Thoracic aorta endothelial cell (primary cell): ENCODE measurements around the gene SH3BGR. TPM values are rescaled to one million over a fixed set of nuclear protein-coding genes. Genes with fewer than 3 reads are reported as not detected.

Source experiments
- small RNA-seq: library from RNA; depleted of rRNA; stranded (forward); fragments of <200 nt; gene quantifications from one replicate; pipeline ENCODE3, GENCODE V24; 2012
- total RNA-seq: library from RNA; depleted of rRNA; stranded (reverse); fragments of >200 nt; gene quantifications from 2 replicates; pipeline ENCODE4 v1.2.3, GENCODE V29; 2012

The SH3BGR gene
- total RNA-seq = 0.27 and 0.43 TPM in 2 replicates

GRCh38 chr21:39451332-39452206 is at the start of gene SH3BGR:
TSS of gene SH3BGR (plus strand) at chr21:39451970. CDS start at chr21:39452097, 127 bp downstream.

GRCh38 chr21:39445321-39446269 is 6.2 kb upstream of the SH3BGR start, which contains the start of gene LCA5L:
TSS of gene LCA5L (minus strand) at chr21:39445778. CDS start at chr21:39428493, 17,285 bp downstream.

Small RNA genes within 50 kb of the gene (small RNA-seq; reads per million reads assigned to genes)
- not detected for gene MIR6508

Other genes with a start within 250 kb of the SH3BGR start
- 63.9 and 68.1 TPM in 2 replicates for gene BRWD1, start 138.3 kb upstream of the SH3BGR start, total RNA-seq
- 317 and 353 TPM in 2 replicates for gene HMGN1, start 102.9 kb upstream of the SH3BGR start, total RNA-seq
- gene LCA5L, start 6.2 kb upstream of the SH3BGR start, total RNA-seq = 0.80 and 1.6 TPM in 2 replicates
- not detected in 2 replicates for gene B3GALT5, start 161.0 kb downstream of the SH3BGR start, total RNA-seq